OCI-LY7 (cell line): Measurements from ENCODE around the gene CSNK1G1. TPM values are rescaled to one million over a fixed set of nuclear protein-coding genes. Genes with fewer than 3 reads are reported as not detected.

Experiments
- BruUV-seq: library from RNA; stranded (reverse); fragments of 400-500 nt; replicated peaks from 2 replicates; lab custom pipeline; 2021; lab: Mats Ljungman, UMichigan
- CTCF ChIA-PET: fragments of 300-600 bp; sonication (Branson Sonifier 250); formaldehyde crosslinking; loops from one replicate; lab custom pipeline; 2022; ENCODE audit warnings: antibody characterized with exemption; ENCODE audit not compliant: unreplicated experiment; lab: Charles Lee
- POLR2A ChIA-PET: fragments of 300-600 bp; sonication (Branson Sonifier 250); formaldehyde crosslinking; loops from one replicate; lab custom pipeline; 2022; ENCODE audit warnings: antibody characterized with exemption; lab: Charles Lee
- DNase-seq: peaks from one replicate; pipeline ENCODE4 v3.0.0-alpha.2; 2015; ENCODE audit warnings: low spot score
- H2AFZ ChIP-seq: fragments of 200-600 bp; sonication (generic), shearing (Covaris generic); 2 replicates; pipeline ENCODE4 v1.6.1; 2014; ENCODE audit warnings: mild to moderate bottlenecking, antibody characterized with exemption, low read length, moderate library complexity
- H3K27ac ChIP-seq: fragments of 200-600 bp; sonication (generic); 2 replicates; pipeline ENCODE4 v1.5.1; 2014; ENCODE audit warnings: mixed run types, low read depth, mild to moderate bottlenecking, moderate library complexity, low read length, inconsistent platforms; ENCODE audit not compliant: poor library complexity, severe bottlenecking
- H3K36me3 ChIP-seq: fragments of 200-600 bp; sonication (generic); 2 replicates; pipeline ENCODE4 v1.6.1; 2014; ENCODE audit warnings: mild to moderate bottlenecking, antibody characterized with exemption, low read length, moderate library complexity, mixed read lengths; ENCODE audit not compliant: insufficient read depth
- H3K4me1 ChIP-seq: fragments of 200-600 bp; sonication (generic); 2 replicates; pipeline ENCODE4 v1.5.1; 2014; ENCODE audit warnings: mild to moderate bottlenecking, low read length; ENCODE audit not compliant: insufficient read depth, poor library complexity, severe bottlenecking
- H3K4me2 ChIP-seq: fragments of 200-600 bp; sonication (generic); 2 replicates; pipeline ENCODE4 v1.6.1; 2014; ENCODE audit warnings: mild to moderate bottlenecking, low read length
- H3K4me3 ChIP-seq: fragments of 200-600 bp; sonication (generic); 2 replicates; pipeline ENCODE4 v1.5.1; 2014; ENCODE audit warnings: mild to moderate bottlenecking, low read depth, low read length; ENCODE audit not compliant: poor library complexity, severe bottlenecking
- H3K79me2 ChIP-seq: fragments of 200-600 bp; sonication (generic); 2 replicates; pipeline ENCODE4 v1.6.1; 2016; ENCODE audit warnings: low read depth, mild to moderate bottlenecking, low read length, moderate library complexity, mixed read lengths; ENCODE audit not compliant: insufficient read depth
- H3K9me2 ChIP-seq: fragments of 200-600 bp; sonication (generic); 2 replicates; pipeline ENCODE4 v1.6.1; 2016; ENCODE audit warnings: mild to moderate bottlenecking, low read length, mixed read lengths; ENCODE audit not compliant: insufficient read depth
- H3K9me3 ChIP-seq: fragments of 200-600 bp; sonication (generic); 2 replicates; pipeline ENCODE4 v1.6.1; 2014; ENCODE audit warnings: mild to moderate bottlenecking, mixed run types, low read length, mixed read lengths
- H4K20me1 ChIP-seq: fragments of 200-600 bp; sonication (generic); 2 replicates; pipeline ENCODE4 v1.6.1; 2014; ENCODE audit warnings: mild to moderate bottlenecking, antibody characterized with exemption, low read length, moderate library complexity, mixed read lengths; ENCODE audit not compliant: insufficient read depth
- CTCF ChIP-seq: fragments of 200-600 bp; sonication (generic); conservative IDR thresholded peaks from 2 replicates; pipeline ENCODE4 v1.5.1; 2014; ENCODE audit warnings: mild to moderate bottlenecking, antibody characterized with exemption, low read length, moderate library complexity, mixed read lengths
- EZH2phosphoT487 ChIP-seq: fragments of 200-600 bp; sonication (generic); IDR thresholded peaks from 2 replicates; pipeline ENCODE4 v1.6.1; 2018; ENCODE audit warnings: low read depth, borderline replicate concordance, mild to moderate bottlenecking, mixed run types, antibody characterized with exemption, low read length, moderate library complexity, mixed read lengths
- intact Hi-C: fragments of 100-400 bp; cut with micrococcal nuclease; formaldehyde crosslinking; loops from one replicate; pipeline ENCODE4 v1.10.0; 2022; ENCODE audit not compliant: unreplicated experiment
- total RNA-seq, 2 experiments: library from RNA; depleted of rRNA in 1 of 2; stranded (reverse); fragments of >200 nt in 1 of 2; shearing (Covaris generic) in 1 of 2; gene quantifications; 2 replicates each; pipeline ENCODE4 v1.2.3, GENCODE V29; 2014 to 2022

Gene CSNK1G1
- total RNA-seq, 2 experiments from 2014 or later: 8.8 to 14.1 TPM

DNA sequence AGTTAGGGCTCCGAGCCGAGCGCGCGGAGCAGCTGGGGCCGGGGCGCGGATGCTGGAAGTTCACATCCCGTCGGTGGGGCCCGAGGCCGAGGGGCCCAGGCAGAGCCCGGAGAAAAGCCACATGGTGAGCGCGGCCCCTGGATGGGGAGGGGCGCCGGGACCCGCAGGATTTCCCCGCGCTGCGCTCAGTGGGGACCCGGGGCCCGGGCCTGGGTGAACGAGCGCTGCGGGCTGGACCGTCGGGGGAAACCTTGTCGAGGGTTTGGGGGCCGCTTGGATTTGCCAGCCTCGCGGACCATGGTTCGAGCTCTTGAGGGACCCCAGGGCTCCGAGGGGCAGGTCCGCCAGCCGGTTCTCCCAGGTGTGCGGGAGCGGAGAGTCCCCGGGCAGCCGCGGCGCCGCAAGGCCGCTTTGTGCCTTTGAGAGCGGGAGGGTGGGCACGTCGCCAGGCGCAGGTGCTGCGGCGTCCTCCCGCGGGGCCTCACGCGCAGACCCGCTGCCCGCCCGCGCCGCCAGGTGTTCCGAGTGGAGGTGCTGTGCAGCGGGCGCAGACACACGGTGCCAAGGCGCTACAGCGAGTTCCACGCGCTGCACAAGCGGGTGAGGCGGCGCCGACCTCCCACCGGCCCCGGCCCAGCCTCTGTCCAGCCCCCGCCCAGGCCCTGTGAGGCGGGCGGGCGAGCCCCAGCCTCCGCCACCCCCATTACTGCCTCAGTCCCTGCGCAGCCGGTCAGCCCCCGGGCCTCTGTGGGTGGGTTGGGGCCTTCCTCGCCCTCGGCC, 204.1 kb downstream of the CSNK1G1 start, which contains the start of gene SNX22:
TSS of gene SNX22 (plus strand) at position 5 of the 780 bp plus-strand sequence. CDS start at position 50, 45 bp downstream.
- Histone ChIP-seq H3K9me3 (no peaks in the 10 kb centered on the region), H3K36me3 (peaks cover 41% of the 10 kb centered on the region), H3K4me2 (peak within 1 kb of the TSS; percentile 95), H3K79me2 (peaks cover 32% of the 10 kb centered on the region; the same call in 1 of the 2 replicates), H2AFZ (peak within 1 kb of the TSS; percentile 51), H3K9me2 (no peaks in the 10 kb centered on the region), H3K4me1 (peaks cover 35% of the 10 kb centered on the region), H3K4me3 (peak within 1 kb of the TSS; percentile 90), H3K27ac (peak within 1 kb of the TSS; percentile 93), H4K20me1 (0 out of 2 replicates have a peak, but pooled peaks cover 4% of the 10 kb centered on the region)
- BruUV-seq: no TSS peak
- DNase-seq: peak; percentile 61
- intact Hi-C loops: loop anchor here (2.0 to 5.0 kb wide), 3 partner anchors 320 to 540 kb away; partner anchors contain the start of gene HERC1
- no peak for TF ChIP-seq CTCF
- no peak for TF ChIP-seq EZH2phosphoT487
- CTCF ChIA-PET: interaction anchor here (0.6 to 0.8 kb wide), 2 partner anchors 13 to 59 kb away, joined by 3 to 4 read pairs; no protein-coding TSS in a partner anchor
- POLR2A ChIA-PET: interaction anchor here (0.6 to 2.7 kb wide), 5 partner anchors 11 to 1582 kb away, joined by 3 to 10 read pairs (median 3); partner anchors contain the start of genes CIAO2A, PPIB and SNX1

GRCh38 chr15:64149893-64150578, 205.9 kb downstream of the CSNK1G1 start:
- Histone ChIP-seq H3K4me2 (peak overlapping the region; percentile 39), H4K20me1 (0 out of 2 replicates have a peak, but pooled peaks cover 4% of the 10 kb centered on the region), H3K4me1 (peaks cover 33% of the 10 kb centered on the region), H3K79me2 (peaks cover 23% of the 10 kb centered on the region; the same call in 1 of the 2 replicates), H2AFZ (peak overlapping the region; percentile 60; the same call in 1 of the 2 replicates), H3K36me3 (peaks cover 26% of the 10 kb centered on the region), H3K27ac (peak overlapping the region; percentile 34), H3K9me2 (no peaks in the 10 kb centered on the region), H3K9me3 (no peaks in the 10 kb centered on the region), H3K4me3 (no peak overlapping the region)
- intact Hi-C loops: loop anchor here (5.0 kb wide), 2 partner anchors 318 to 538 kb away; partner anchors contain the start of gene HERC1
- no peak for DNase-seq
- ChIA-PET POLR2A (interaction anchor here (0.6 to 2.4 kb wide), 10 partner anchors 12 to 397 kb away, joined by 3 to 14 read pairs (median 4); partner anchors contain the start of gene SNX1), CTCF (interaction anchor here (1.1 kb wide), 1 partner anchor 18 kb away, joined by 4 read pairs; no protein-coding TSS in a partner anchor)
- BruUV-seq: no TSS peak
- TF ChIP-seq EZH2phosphoT487 (no peak), CTCF (no peak)
